A549 (cell line): ENCODE data around the gene GRID1. TPM values are rescaled to one million over a fixed set of nuclear protein-coding genes. Genes with fewer than 3 reads are reported as not detected.

Source experiments
- ATAC-seq, 2 experiments: fragments of 200-7000 bp in 1 of 2; fragments of >200 bp in 1 of 2; cut with Nextera tagmentation in 1 of 2; cut with Tn5 transposase in 1 of 2; 3 replicates each; pipeline versions ENCODE4 v1.8.0 to v1.9.1; 2018 to 2020; ENCODE audit warnings: mild to moderate bottlenecking in 1 of 2, moderate library complexity in 1 of 2
- CTCF ChIA-PET: fragments of 300-600 bp; sonication (Branson Sonifier 250); formaldehyde crosslinking; extraction: SDS; loops from one replicate; lab custom pipeline; 2021; ENCODE audit warnings: antibody characterized with exemption, inconsistent platforms; lab: Yijun Ruan, JAX
- POLR2A ChIA-PET: fragments of 350-600 bp; formaldehyde crosslinking; extraction: SDS; loops from one replicate; lab custom pipeline; 2021; ENCODE audit warnings: antibody characterized with exemption, inconsistent platforms; lab: Yijun Ruan, JAX
- DNase-seq, 2 experiments: peaks; one replicate each; pipeline versions ENCODE4 v3.0.0 to v3.0.0-alpha.2; 2011 to 2016; ENCODE audit warnings: low read depth in 1 of 2, low spot score in 1 of 2
- FAIRE-seq: peaks from 2 replicates; lab custom pipeline; 2011; peaks lifted over from hg19 to GRCh38; lab: Jason Lieb, UNC
- H3K27ac ChIP-seq, 2 experiments: fragments of >200 bp; sonication (Bioruptor Twin); formaldehyde crosslinking; 3 replicates each; pipeline ENCODE4 v1.5.1; 2016 to 2017
- H3K4me1 ChIP-seq: fragments of >200 bp; sonication (Bioruptor Twin); formaldehyde crosslinking; 3 replicates; pipeline ENCODE4 v1.6.1; 2016
- H3K4me2 ChIP-seq: fragments of >200 bp; sonication (Bioruptor Twin); formaldehyde crosslinking; 3 replicates; pipeline ENCODE4 v1.6.1; 2016
- H3K4me3 ChIP-seq: fragments of >200 bp; sonication (Bioruptor Twin); formaldehyde crosslinking; 3 replicates; pipeline ENCODE4 v1.5.1; 2016
- H3K9me3 ChIP-seq: fragments of >200 bp; sonication (Bioruptor Twin); formaldehyde crosslinking; 3 replicates; pipeline ENCODE4 v1.6.1; 2016
- CBX2 ChIP-seq: fragments of 200-600 bp; sonication (generic); IDR thresholded peaks from 2 replicates; pipeline ENCODE4 v1.6.1; 2016; ENCODE audit warnings: low read depth, mild to moderate bottlenecking, borderline replicate concordance
- CHD4 ChIP-seq: fragments of 200-600 bp; sonication (generic); IDR thresholded peaks from 2 replicates; pipeline ENCODE4 v1.6.1; 2016; ENCODE audit warnings: antibody characterized with exemption, mild to moderate bottlenecking, borderline replicate concordance
- EHF ChIP-seq: fragments of 250-450 bp; sonication (Bioruptor Pico); IDR thresholded peaks from 2 replicates; pipeline ENCODE4 v1.5.0; 2020; ENCODE audit warnings: mild to moderate bottlenecking
- ESRRA ChIP-seq: fragments of 150-350 bp; IDR thresholded peaks from 2 replicates; pipeline ENCODE4 v1.6.1; 2014; ENCODE audit warnings: mild to moderate bottlenecking, low read length, borderline replicate concordance
- FOSL2 ChIP-seq, 2 experiments: fragments of 450-650 bp in 1 of 2; fragments of >200 bp in 1 of 2; sonication (Bioruptor Twin) in 1 of 2; formaldehyde crosslinking; IDR thresholded peaks; 2 replicates each; pipeline versions ENCODE4 v1.5.0 to v1.6.1; 2016 to 2020; ENCODE audit warnings: mild to moderate bottlenecking in 1 of 2, moderate library complexity in 1 of 2
- FOXS1 ChIP-seq: fragments of 250-450 bp; sonication (Bioruptor Pico); IDR thresholded peaks from 2 replicates; pipeline ENCODE4 v1.5.0; 2020; ENCODE audit warnings: mild to moderate bottlenecking, moderate library complexity
- HDAC2 ChIP-seq: fragments of 200-600 bp; sonication (generic); IDR thresholded peaks from 2 replicates; pipeline ENCODE4 v1.6.1; 2016
- JUN ChIP-seq, 2 experiments: fragments of >200 bp; sonication (Bioruptor Twin); formaldehyde crosslinking; IDR thresholded peaks; 2 replicates in 1 of 2; 3 replicates in 1 of 2; pipeline ENCODE4 v1.6.1; 2016 to 2017
- KDM1A ChIP-seq: fragments of 200-600 bp; sonication (generic); IDR thresholded peaks from 2 replicates; pipeline ENCODE4 v1.6.1; 2016; ENCODE audit warnings: low read depth, mild to moderate bottlenecking
- KDM5A ChIP-seq: fragments of 200-600 bp; sonication (generic); IDR thresholded peaks from 2 replicates; pipeline ENCODE4 v1.6.1; 2016; ENCODE audit warnings: antibody characterized with exemption, mild to moderate bottlenecking
- MAFK ChIP-seq: fragments of 450-650 bp; IDR thresholded peaks from 2 replicates; pipeline ENCODE4 v1.6.1; 2014; ENCODE audit not compliant: partially characterized antibody
- ZSCAN20 ChIP-seq: fragments of 250-450 bp; sonication (Bioruptor Pico); IDR thresholded peaks from 2 replicates; pipeline ENCODE4 v1.8.0; 2022; ENCODE audit warnings: mild to moderate bottlenecking, moderate library complexity
- WGBS: methylation state at CpG from one replicate; pipeline ENCODE4 v1.1.6; 2017; ENCODE audit errors: missing lambda C conversion rate; 5-methylcytosine and 5-hydroxymethylcytosine counted together
- polyA plus RNA-seq, 4 experiments: library from polyadenylated mRNA; depleted of rRNA in 3 of 4; stranded (reverse); fragments of >200 nt; fragmentation: RNase III in 1 of 4; extraction: RNeasy Plus Mini Kit Qiagen cat#74134 plus additional on column Dnase treatment in 1 of 4; gene quantifications; 2 replicates in 3 of 4; 3 replicates in 1 of 4; pipeline ENCODE4 v1.2.3, GENCODE V29; 2011 to 2017
- TF ChIP-seq, protein P1 (sequence below): fragments of >200 bp; sonication (Bioruptor Twin); formaldehyde crosslinking; IDR thresholded peaks from 3 replicates; pipeline ENCODE4 v1.6.1; 2016
- TF ChIP-seq, protein P2 (sequence below): fragments of 200-600 bp; sonication (generic); IDR thresholded peaks from 2 replicates; pipeline ENCODE4 v1.6.1; 2016; ENCODE audit warnings: antibody characterized with exemption, mild to moderate bottlenecking, moderate library complexity
- TF ChIP-seq, protein P3 (sequence below): fragments of 150-350 bp; IDR thresholded peaks from 2 replicates; pipeline ENCODE4 v1.6.1; 2014; ENCODE audit warnings: low read depth, mild to moderate bottlenecking, low read length
- TF ChIP-seq, protein P4 (sequence below): fragments of 250-450 bp; sonication (Bioruptor Pico); IDR thresholded peaks from 2 replicates; pipeline ENCODE4 v1.5.0; 2021; ENCODE audit warnings: mild to moderate bottlenecking, moderate library complexity, borderline replicate concordance

Gene GRID1
- polyA plus RNA-seq, 2 of the 4 experiments (the other 2 are of a cell fraction) = 0.14 to 0.30 TPM

DNA sequence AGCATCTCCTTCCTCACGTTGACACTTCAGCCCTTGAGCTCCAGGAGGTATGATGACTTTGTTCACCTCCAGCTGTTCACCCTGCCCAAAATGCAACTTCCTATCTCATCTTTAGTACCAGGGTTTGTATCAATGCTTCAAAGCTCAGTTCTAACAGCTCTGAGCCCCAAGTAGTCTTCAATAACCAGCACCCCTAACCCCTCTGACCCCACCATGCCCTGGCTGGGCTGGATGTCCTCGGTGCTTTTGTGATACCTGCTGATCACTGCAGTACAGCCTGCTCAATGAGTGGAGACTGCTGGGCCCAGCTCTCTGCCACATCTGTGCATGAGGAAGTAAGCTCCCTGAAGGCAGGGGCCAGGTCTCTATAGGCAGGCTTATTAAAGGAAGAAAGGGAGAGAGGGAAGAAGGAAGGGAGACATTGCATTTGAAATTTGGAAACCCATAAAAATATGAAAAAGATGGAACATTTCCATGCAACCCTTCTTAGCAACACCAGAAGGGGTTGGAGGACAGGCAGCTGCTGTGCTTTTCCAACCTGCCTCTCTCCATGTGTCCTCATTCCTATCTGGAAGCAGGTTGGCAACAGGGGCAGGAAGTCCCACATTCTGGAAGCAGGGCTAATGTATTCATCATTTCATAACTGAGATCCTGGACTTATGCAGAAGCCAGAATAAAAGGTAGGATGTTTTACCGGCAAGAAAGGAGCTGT lies 756.1 kb downstream of the GRID1 start:
- H3K4me1 ChIP-seq = no peaks in the 10 kb centered on the region
- DNase-seq = no peak
- no peak overlapping the region for H3K4me2 ChIP-seq
- ChIA-PET POLR2A (no interaction called here), CTCF (interaction anchor here (0.6 to 1.2 kb wide), 3 partner anchors 15 to 710 kb away, joined by 3 to 4 read pairs (median 3); no protein-coding TSS in a partner anchor)
- WGBS = 67% methylated on average over 3 of the region's 3 CpGs
- no peak overlapping the region for H3K4me3 ChIP-seq
- H3K27ac ChIP-seq = no peak overlapping the region
- no peak for FAIRE-seq
- TF ChIP-seq FOXS1 (CRISPR knock-in tag) (no peak), CBX2 (no peak), MAFK (no peak), KDM5A (no peak), ZSCAN20 (CRISPR knock-in tag) (no peak), JUN (IDR thresholded peaks at IDR 0.05) (no peak), KDM1A (no peak), ESRRA (no peak), HDAC2 (no peak), CHD4 (no peak), EHF (CRISPR knock-in tag) (no peak)
- TF ChIP-seq, protein P1, sequence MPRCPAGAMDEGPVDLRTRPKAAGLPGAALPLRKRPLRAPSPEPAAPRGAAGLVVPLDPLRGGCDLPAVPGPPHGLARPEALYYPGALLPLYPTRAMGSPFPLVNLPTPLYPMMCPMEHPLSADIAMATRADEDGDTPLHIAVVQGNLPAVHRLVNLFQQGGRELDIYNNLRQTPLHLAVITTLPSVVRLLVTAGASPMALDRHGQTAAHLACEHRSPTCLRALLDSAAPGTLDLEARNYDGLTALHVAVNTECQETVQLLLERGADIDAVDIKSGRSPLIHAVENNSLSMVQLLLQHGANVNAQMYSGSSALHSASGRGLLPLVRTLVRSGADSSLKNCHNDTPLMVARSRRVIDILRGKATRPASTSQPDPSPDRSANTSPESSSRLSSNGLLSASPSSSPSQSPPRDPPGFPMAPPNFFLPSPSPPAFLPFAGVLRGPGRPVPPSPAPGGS = no peak
- TF ChIP-seq, protein P2, sequence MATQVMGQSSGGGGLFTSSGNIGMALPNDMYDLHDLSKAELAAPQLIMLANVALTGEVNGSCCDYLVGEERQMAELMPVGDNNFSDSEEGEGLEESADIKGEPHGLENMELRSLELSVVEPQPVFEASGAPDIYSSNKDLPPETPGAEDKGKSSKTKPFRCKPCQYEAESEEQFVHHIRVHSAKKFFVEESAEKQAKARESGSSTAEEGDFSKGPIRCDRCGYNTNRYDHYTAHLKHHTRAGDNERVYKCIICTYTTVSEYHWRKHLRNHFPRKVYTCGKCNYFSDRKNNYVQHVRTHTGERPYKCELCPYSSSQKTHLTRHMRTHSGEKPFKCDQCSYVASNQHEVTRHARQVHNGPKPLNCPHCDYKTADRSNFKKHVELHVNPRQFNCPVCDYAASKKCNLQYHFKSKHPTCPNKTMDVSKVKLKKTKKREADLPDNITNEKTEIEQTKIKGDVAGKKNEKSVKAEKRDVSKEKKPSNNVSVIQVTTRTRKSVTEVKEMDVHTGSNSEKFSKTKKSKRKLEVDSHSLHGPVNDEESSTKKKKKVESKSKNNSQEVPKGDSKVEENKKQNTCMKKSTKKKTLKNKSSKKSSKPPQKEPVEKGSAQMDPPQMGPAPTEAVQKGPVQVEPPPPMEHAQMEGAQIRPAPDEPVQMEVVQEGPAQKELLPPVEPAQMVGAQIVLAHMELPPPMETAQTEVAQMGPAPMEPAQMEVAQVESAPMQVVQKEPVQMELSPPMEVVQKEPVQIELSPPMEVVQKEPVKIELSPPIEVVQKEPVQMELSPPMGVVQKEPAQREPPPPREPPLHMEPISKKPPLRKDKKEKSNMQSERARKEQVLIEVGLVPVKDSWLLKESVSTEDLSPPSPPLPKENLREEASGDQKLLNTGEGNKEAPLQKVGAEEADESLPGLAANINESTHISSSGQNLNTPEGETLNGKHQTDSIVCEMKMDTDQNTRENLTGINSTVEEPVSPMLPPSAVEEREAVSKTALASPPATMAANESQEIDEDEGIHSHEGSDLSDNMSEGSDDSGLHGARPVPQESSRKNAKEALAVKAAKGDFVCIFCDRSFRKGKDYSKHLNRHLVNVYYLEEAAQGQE = no peak
- TF ChIP-seq, protein P3, sequence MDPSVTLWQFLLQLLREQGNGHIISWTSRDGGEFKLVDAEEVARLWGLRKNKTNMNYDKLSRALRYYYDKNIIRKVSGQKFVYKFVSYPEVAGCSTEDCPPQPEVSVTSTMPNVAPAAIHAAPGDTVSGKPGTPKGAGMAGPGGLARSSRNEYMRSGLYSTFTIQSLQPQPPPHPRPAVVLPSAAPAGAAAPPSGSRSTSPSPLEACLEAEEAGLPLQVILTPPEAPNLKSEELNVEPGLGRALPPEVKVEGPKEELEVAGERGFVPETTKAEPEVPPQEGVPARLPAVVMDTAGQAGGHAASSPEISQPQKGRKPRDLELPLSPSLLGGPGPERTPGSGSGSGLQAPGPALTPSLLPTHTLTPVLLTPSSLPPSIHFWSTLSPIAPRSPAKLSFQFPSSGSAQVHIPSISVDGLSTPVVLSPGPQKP = no peak
- no peak for ATAC-seq
- peaks cover 32% of the 10 kb centered on the region for H3K9me3 ChIP-seq

DNA sequence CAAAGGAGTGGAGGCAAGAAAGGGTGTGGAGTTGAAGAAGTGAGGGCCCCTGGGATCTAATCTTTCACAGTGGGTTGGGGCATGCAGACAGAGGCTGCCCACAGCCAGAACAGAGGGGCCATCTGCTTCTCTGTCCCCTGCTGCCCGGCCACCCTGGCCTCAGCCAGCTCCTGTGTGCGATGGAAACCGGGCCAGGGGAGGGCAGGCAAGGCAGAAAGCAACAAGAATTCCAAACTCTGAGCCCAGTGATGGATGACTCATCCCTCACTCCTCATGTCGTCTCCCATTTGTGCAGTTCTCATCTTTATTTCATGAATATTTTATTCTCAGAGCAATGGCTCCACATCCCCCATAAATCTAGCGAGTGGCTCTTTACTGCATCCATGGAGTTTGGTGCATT lies 757.1 kb downstream of the GRID1 start:
- no peak for FAIRE-seq
- Histone ChIP-seq H3K4me2 (no peak overlapping the region), H3K4me1 (no peaks in the 10 kb centered on the region)
- CTCF ChIA-PET = interaction anchor here (1.2 kb wide), 1 partner anchor 14 kb away, joined by 3 read pairs; no protein-coding TSS in a partner anchor
- TF ChIP-seq, protein P4, sequence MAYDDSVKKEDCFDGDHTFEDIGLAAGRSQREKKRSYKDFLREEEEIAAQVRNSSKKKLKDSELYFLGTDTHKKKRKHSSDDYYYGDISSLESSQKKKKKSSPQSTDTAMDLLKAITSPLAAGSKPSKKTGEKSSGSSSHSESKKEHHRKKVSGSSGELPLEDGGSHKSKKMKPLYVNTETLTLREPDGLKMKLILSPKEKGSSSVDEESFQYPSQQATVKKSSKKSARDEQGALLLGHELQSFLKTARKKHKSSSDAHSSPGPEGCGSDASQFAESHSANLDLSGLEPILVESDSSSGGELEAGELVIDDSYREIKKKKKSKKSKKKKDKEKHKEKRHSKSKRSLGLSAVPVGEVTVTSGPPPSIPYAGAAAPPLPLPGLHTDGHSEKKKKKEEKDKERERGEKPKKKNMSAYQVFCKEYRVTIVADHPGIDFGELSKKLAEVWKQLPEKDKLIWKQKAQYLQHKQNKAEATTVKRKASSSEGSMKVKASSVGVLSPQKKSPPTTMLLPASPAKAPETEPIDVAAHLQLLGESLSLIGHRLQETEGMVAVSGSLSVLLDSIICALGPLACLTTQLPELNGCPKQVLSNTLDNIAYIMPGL (CRISPR knock-in tag) = no peak
- TF ChIP-seq FOSL2 (IDR thresholded peaks at IDR 0.05) = no peak
- TF ChIP-seq FOSL2 (CRISPR knock-in tag; IDR thresholded peaks at IDR 0.05) = peak; percentile 24; the same call in 1 of the 2 replicates
- TF ChIP-seq, all 56 proteins: peak for 1
- Histone ChIP-seq H3K9me3 (peaks cover 32% of the 10 kb centered on the region), H3K27ac (no peak overlapping the region), H3K4me3 (no peak overlapping the region)
- ATAC-seq (no peak), DNase-seq (no peak)
- POLR2A ChIA-PET = no interaction called here
- WGBS = 49% methylated on average over 5 of the region's 5 CpGs
